ENCODE measurements around the gene CSRNP3. TPM values are rescaled to one million over a fixed set of nuclear protein-coding genes. Genes with fewer than 3 reads are reported as not detected.

Gene CSRNP3
- total and polyA plus RNA-seq, 2 donors (not counting 1 experiment from before 2014, with no cell fraction given) = not detected

- Mint-ChIP-seq H3K27ac (no peak overlapping the region), H3K27me3 (no peaks in the 10 kb centered on the region), H3K4me1 (peaks cover 15% of the 10 kb centered on the region), H3K4me3 (no peak overlapping the region), H3K9me3 (ENCODE audit: insufficient read depth) (peaks cover 2% of the 10 kb centered on the region)
- DNase-seq (no peak), ATAC-seq (ENCODE audit: low read depth) (no peak)
- CTCF ChIA-PET = no interaction called here
- peaks cover 0 to 13% of the 10 kb centered on the region in 2 donors for H3K4me1 ChIP-seq (ENCODE audit: control insufficient read depth in 2 of 2, insufficient read depth in 2 of 2, low read length in 2 of 2)
- no peaks in the 10 kb centered on the region for H4K20me1 ChIP-seq (ENCODE audit: control insufficient read depth, insufficient read depth, low read length, poor library complexity, severe bottlenecking)
- intact Hi-C loops (cut with micrococcal nuclease) = no loop called here
- H3K4me2 ChIP-seq (replicated peaks; ENCODE audit: low read depth, low read length, poor library complexity, severe bottlenecking) = no peak overlapping the region
- H3K4me3 ChIP-seq (ENCODE audit: control extremely low read depth in 1 of 5, extremely low read depth in 1 of 5, insufficient read depth in 1 of 5, low read depth in 2 of 5, low read length in 4 of 5) = no peak overlapping the region
- 94% methylated on average over 13 of the region's 13 CpGs for WGBS (ENCODE audit: insufficient coverage)
- peaks cover 0 to 2% (median 0%) of the 10 kb centered on the region in 4 experiments for H3K27me3 ChIP-seq (replicated peaks in 1 of 4; ENCODE audit: control extremely low read depth in 1 of 4, control insufficient read depth in 3 of 4, insufficient read depth in 4 of 4, low read length in 3 of 4)
- H3K9me3 ChIP-seq (ENCODE audit: control extremely low read depth in 1 of 3, control insufficient read depth in 2 of 3, insufficient read depth in 1 of 3, low read length in 2 of 3) = peaks cover 0 to 1% (median 0%) of the 10 kb centered on the region in 3 donors
- H3K9ac ChIP-seq (ENCODE audit: low read length) = no peak overlapping the region
- H3K36me3 ChIP-seq (replicated peaks in 1 of 2; ENCODE audit: control extremely low read depth in 1 of 2, control insufficient read depth in 1 of 2, extremely low read depth in 1 of 2, insufficient read depth in 2 of 2, low read length in 1 of 2) = no peaks in the 10 kb centered on the region
- H3K27ac ChIP-seq (ENCODE audit: low read length in 2 of 2) = no peak overlapping the region
- TF ChIP-seq EZH2 (IDR thresholded peaks at IDR 0.05; ENCODE audit: borderline replicate concordance, insufficient read depth, low read depth, low read length, poor library complexity, severe bottlenecking) (no peak), CTCF (IDR thresholded peaks at IDR 0.05) (no peak)
- H2AFZ ChIP-seq (ENCODE audit: insufficient read depth, low read depth, low read length, poor library complexity, severe bottlenecking) = no peak overlapping the region
- POLR2A ChIA-PET = no interaction called here
- no peaks in the 10 kb centered on the region for H3K79me2 ChIP-seq (ENCODE audit: control insufficient read depth, insufficient read depth, low read length)
These were observed 209.4 kb downstream of the CSRNP3 start for GRCh38 chr2:165678882-165679281.

- TF ChIP-seq CTCF (IDR thresholded peaks at IDR 0.05) (no peak), EZH2 (IDR thresholded peaks at IDR 0.05; ENCODE audit: borderline replicate concordance, insufficient read depth, low read depth, low read length, poor library complexity, severe bottlenecking) (no peak)
- H3K36me3 ChIP-seq (replicated peaks in 1 of 2; ENCODE audit: control extremely low read depth in 1 of 2, control insufficient read depth in 1 of 2, extremely low read depth in 1 of 2, insufficient read depth in 2 of 2, low read length in 1 of 2) = no peaks in the 10 kb centered on the region
- no peak overlapping the region for H2AFZ ChIP-seq (ENCODE audit: insufficient read depth, low read depth, low read length, poor library complexity, severe bottlenecking)
- no peaks in the 10 kb centered on the region for H4K20me1 ChIP-seq (ENCODE audit: control insufficient read depth, insufficient read depth, low read length, poor library complexity, severe bottlenecking)
- WGBS (ENCODE audit: insufficient coverage) = no CpG with 5 or more reads among the region's 2 CpGs
- intact Hi-C loops (cut with micrococcal nuclease) = no loop called here
- Mint-ChIP-seq H3K4me1 (peaks cover 11% of the 10 kb centered on the region), H3K4me3 (no peak overlapping the region), H3K27ac (no peak overlapping the region), H3K27me3 (no peaks in the 10 kb centered on the region), H3K9me3 (ENCODE audit: insufficient read depth) (peaks cover 2% of the 10 kb centered on the region)
- H3K4me3 ChIP-seq (ENCODE audit: control extremely low read depth in 1 of 5, extremely low read depth in 1 of 5, insufficient read depth in 1 of 5, low read depth in 2 of 5, low read length in 4 of 5) = no peak overlapping the region
- DNase-seq (no peak), ATAC-seq (ENCODE audit: low read depth) (no peak)
- H3K4me2 ChIP-seq (replicated peaks; ENCODE audit: low read depth, low read length, poor library complexity, severe bottlenecking) = no peak overlapping the region
- H3K27me3 ChIP-seq (replicated peaks in 1 of 4; ENCODE audit: control extremely low read depth in 1 of 4, control insufficient read depth in 3 of 4, insufficient read depth in 4 of 4, low read length in 3 of 4) = peaks cover 0 to 2% (median 0%) of the 10 kb centered on the region in 4 experiments
- peaks cover 0 to 10% of the 10 kb centered on the region in 2 donors for H3K4me1 ChIP-seq (ENCODE audit: control insufficient read depth in 2 of 2, insufficient read depth in 2 of 2, low read length in 2 of 2)
- H3K9ac ChIP-seq (ENCODE audit: low read length) = no peak overlapping the region
- H3K9me3 ChIP-seq (ENCODE audit: control extremely low read depth in 1 of 3, control insufficient read depth in 2 of 3, insufficient read depth in 1 of 3, low read length in 2 of 3) = peaks cover 0 to 1% (median 0%) of the 10 kb centered on the region in 3 donors
- no peak overlapping the region for H3K27ac ChIP-seq (ENCODE audit: low read length in 2 of 2)
- H3K79me2 ChIP-seq (ENCODE audit: control insufficient read depth, insufficient read depth, low read length) = no peaks in the 10 kb centered on the region
- ChIA-PET CTCF (no interaction called here), POLR2A (no interaction called here)
These were observed 210.1 kb downstream of the CSRNP3 start for GRCh38 chr2:165679621-165680020.
